Activated CD8-positive, alpha-beta memory T cell treated with anti-CD3 and anti-CD28 coated beads for 1 hour (primary cell): Measurements from ENCODE around the gene FRMD3.

Experiments
- DNase-seq, 2 donors: peaks; one replicate each; pipeline ENCODE4 v3.0.0-alpha.2; 2020; ENCODE audit warnings: low read depth in 1 of 2; ENCODE audit errors: extremely low read depth in 1 of 2

The FRMD3 gene

GRCh38 chr9:83474631-83475030, 63.6 kb downstream of the FRMD3 start:
- no peak for DNase-seq

GRCh38 chr9:83473488-83473971, 64.7 kb downstream of the FRMD3 start:
- DNase-seq = no peak

GRCh38 chr9:83472764-83473163, 65.4 kb downstream of the FRMD3 start:
- DNase-seq = no peak

- no peak for DNase-seq
Observed at GRCh38 chr9:83472221-83472665, 66.0 kb downstream of the FRMD3 start.

- no peak for DNase-seq
Observed at GRCh38 chr9:83471241-83471640, 67.0 kb downstream of the FRMD3 start.

GRCh38 chr9:83469722-83470121, 68.5 kb downstream of the FRMD3 start:
- no peak for DNase-seq

GRCh38 chr9:83468821-83469220, 69.4 kb downstream of the FRMD3 start:
- DNase-seq = no peak

GRCh38 chr9:83466877-83467276, 71.3 kb downstream of the FRMD3 start:
- no peak for DNase-seq

GRCh38 chr9:83466351-83466750, 71.8 kb downstream of the FRMD3 start:
- DNase-seq = no peak

- DNase-seq = no peak
Observed at GRCh38 chr9:83459830-83460229, 78.4 kb downstream of the FRMD3 start.

- no peak for DNase-seq
Observed at GRCh38 chr9:83458530-83458929, 79.7 kb downstream of the FRMD3 start.

- no peak for DNase-seq
Observed at GRCh38 chr9:83457005-83457404, 81.2 kb downstream of the FRMD3 start.

GRCh38 chr9:83456226-83456625, 82.0 kb downstream of the FRMD3 start:
- DNase-seq = no peak

GRCh38 chr9:83454076-83454475, 84.1 kb downstream of the FRMD3 start:
- no peak for DNase-seq

- DNase-seq = no peak
Observed at GRCh38 chr9:83451308-83451707, 86.9 kb downstream of the FRMD3 start.

- no peak for DNase-seq
Observed at GRCh38 chr9:83449983-83450382, 88.2 kb downstream of the FRMD3 start.

- DNase-seq = no peak
Observed at GRCh38 chr9:83449166-83449565, 89.0 kb downstream of the FRMD3 start.

- DNase-seq = no peak
Observed at GRCh38 chr9:83448626-83449025, 89.6 kb downstream of the FRMD3 start.

- DNase-seq = no peak
Observed at GRCh38 chr9:83447351-83447750, 90.8 kb downstream of the FRMD3 start.

GRCh38 chr9:83445703-83446265, 92.4 kb downstream of the FRMD3 start:
- no peak for DNase-seq

- DNase-seq = no peak
Observed at GRCh38 chr9:83444110-83444509, 94.1 kb downstream of the FRMD3 start.

GRCh38 chr9:83441390-83441789, 96.8 kb downstream of the FRMD3 start:
- DNase-seq = no peak

GRCh38 chr9:83440641-83441040, 97.6 kb downstream of the FRMD3 start:
- DNase-seq = no peak
